ENCODE results near the gene MMS19.

The MMS19 gene

DNA sequence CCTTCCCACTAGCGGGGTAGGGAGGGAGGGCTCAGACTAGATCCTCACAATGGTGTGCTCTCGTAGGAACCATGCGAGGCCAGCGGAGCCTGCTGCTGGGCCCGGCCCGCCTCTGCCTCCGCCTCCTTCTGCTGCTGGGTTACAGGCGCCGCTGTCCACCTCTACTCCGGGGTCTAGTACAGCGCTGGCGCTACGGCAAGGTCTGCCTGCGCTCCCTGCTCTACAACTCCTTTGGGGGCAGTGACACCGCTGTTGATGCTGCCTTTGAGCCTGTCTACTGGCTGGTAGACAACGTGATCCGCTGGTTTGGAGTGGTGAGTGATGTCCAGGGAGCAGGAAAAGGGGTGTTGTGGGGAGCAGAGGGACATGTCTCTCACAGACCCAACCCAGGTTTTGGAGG lies 46.6 kb downstream of the MMS19 start:
- Histone ChIP-seq H3K4me1 (ENCODE audit: control insufficient read depth in 2 of 2, insufficient read depth in 2 of 2, low read length in 2 of 2) (peaks cover 4 to 7% of the 10 kb centered on the region in 2 donors), H3K9me3 (ENCODE audit: control insufficient read depth in 2 of 2, low read length in 2 of 2) (no peaks in the 10 kb centered on the region), H3K36me3 (ENCODE audit: control insufficient read depth in 2 of 2, insufficient read depth in 2 of 2, low read length in 2 of 2) (peaks cover 33 to 47% of the 10 kb centered on the region in 2 donors)

DNA sequence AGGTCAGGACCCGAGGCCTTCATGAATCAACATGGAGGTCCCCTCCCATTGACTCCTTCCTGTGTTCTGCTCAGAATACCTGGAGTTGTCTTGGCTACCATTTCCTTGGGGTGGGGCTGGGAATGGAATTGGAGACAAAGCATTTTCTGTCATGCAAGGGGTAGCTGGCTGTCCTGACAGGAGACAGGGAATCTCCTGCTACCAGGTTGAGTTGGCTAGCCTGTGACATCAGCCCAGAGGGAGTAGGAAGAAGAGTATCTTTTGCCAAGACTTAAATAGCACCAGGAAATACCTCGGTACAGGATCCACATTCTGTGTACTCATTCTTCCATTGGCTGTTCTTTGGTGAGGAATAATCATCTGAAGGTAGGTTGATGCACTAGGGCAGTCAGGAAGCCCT lies 47.4 kb downstream of the MMS19 start:
- peaks cover 25 to 39% of the 10 kb centered on the region in 2 donors for H3K36me3 ChIP-seq (ENCODE audit: control insufficient read depth in 2 of 2, insufficient read depth in 2 of 2, low read length in 2 of 2)
- peaks cover 4 to 10% of the 10 kb centered on the region in 2 donors for H3K4me1 ChIP-seq (ENCODE audit: control insufficient read depth in 2 of 2, insufficient read depth in 2 of 2, low read length in 2 of 2)
- H3K27me3 ChIP-seq (ENCODE audit: control insufficient read depth in 2 of 2, insufficient read depth in 2 of 2, low read length in 2 of 2), result no peaks in the 10 kb centered on the region
- no peak overlapping the region for H3K27ac ChIP-seq (ENCODE audit: low read depth in 2 of 2, low read length in 2 of 2)
- no peaks in the 10 kb centered on the region for H3K9me3 ChIP-seq (ENCODE audit: control insufficient read depth in 2 of 2, low read length in 2 of 2)
- no peak overlapping the region for H3K4me3 ChIP-seq (ENCODE audit: low read length in 2 of 2)
- no peak overlapping the region for H3K9ac ChIP-seq (ENCODE audit: low read depth in 1 of 2, low read length in 2 of 2)

More for the DNA sequence above, 46.6 kb downstream of the MMS19 start:
- no peaks in the 10 kb centered on the region for H3K27me3 ChIP-seq (ENCODE audit: control insufficient read depth in 2 of 2, insufficient read depth in 2 of 2, low read length in 2 of 2)
- no peak overlapping the region for H3K27ac ChIP-seq (ENCODE audit: low read depth in 2 of 2, low read length in 2 of 2)
- no peak overlapping the region for H3K9ac ChIP-seq (ENCODE audit: low read depth in 1 of 2, low read length in 2 of 2)
- H3K4me3 ChIP-seq (ENCODE audit: low read length in 2 of 2), result no peak overlapping the region

DNA sequence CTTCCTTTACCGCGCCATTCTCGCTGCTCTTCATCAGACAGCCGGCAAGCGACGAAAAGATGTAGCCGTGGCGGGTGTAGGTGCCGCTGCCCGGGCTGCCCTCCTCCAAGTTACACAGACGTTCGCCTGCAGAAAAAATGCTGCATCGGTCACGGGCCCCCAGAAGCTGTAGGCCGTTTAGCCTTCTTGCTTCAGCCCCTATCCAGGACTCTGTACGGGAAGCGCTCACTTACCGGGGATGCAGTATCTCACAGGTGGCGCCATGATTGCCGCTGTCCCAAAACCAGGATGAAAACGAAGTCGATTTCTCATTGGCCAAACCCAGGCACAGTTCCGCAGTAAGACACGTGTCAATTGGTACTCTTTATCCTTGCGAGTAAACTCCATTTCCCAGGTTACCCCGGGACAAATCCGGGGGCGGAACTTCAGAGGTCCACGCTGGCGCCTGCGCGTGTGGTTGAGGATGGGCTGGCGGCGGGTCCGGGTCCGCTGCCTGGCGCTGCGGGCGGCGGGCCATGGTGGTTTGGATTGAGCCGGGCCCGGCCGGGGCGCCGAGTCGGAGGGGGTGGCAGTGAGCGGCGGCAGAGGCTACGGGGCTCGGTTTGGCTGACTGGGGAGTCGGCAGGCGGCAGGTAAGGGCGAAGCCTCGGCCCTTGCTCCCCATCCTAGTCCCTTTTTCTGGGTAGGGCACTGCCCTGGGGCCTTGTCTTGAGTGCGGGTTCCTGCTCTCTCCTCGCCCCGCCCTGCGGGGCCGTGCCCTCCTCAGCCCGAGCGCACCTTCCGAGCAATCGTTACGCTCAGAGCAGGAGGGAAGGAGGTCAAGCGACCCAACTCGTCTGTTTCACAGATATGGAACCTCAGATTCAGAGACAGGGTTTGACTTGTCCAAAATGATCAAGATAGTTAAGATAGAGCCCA lies 52.2 kb downstream of the MMS19 start, which contains the start of the genes EXOSC1 and ZDHHC16:
Gene EXOSC1, minus strand, starts transcription at position 285 of the 918 bp plus-strand sequence. Its CDS starts 21 bp downstream, at position 264.
Gene ZDHHC16, plus strand, starts transcription at position 454 of the 918 bp plus-strand sequence. CDS start 5,501 bp downstream, outside the sequence.
- Histone ChIP-seq H3K9ac (ENCODE audit: low read depth in 1 of 2, low read length in 2 of 2) (peak within 1 kb of the TSS; percentile 70 to 74), H3K27me3 (ENCODE audit: control insufficient read depth in 2 of 2, insufficient read depth in 2 of 2, low read length in 2 of 2) (no peaks in the 10 kb centered on the region), H3K9me3 (ENCODE audit: control insufficient read depth in 2 of 2, low read length in 2 of 2) (no peaks in the 10 kb centered on the region), H3K27ac (ENCODE audit: low read depth in 2 of 2, low read length in 2 of 2) (peak within 1 kb of the TSS; percentile 68 to 76), H3K36me3 (ENCODE audit: control insufficient read depth in 2 of 2, insufficient read depth in 2 of 2, low read length in 2 of 2) (peaks cover 7 to 16% of the 10 kb centered on the region in 2 donors), H3K4me1 (ENCODE audit: control insufficient read depth in 2 of 2, insufficient read depth in 2 of 2, low read length in 2 of 2) (peaks cover 13 to 14% of the 10 kb centered on the region in 2 donors), H3K4me3 (ENCODE audit: low read length in 2 of 2) (peak within 1 kb of the TSS; percentile 91 to 99)

DNA sequence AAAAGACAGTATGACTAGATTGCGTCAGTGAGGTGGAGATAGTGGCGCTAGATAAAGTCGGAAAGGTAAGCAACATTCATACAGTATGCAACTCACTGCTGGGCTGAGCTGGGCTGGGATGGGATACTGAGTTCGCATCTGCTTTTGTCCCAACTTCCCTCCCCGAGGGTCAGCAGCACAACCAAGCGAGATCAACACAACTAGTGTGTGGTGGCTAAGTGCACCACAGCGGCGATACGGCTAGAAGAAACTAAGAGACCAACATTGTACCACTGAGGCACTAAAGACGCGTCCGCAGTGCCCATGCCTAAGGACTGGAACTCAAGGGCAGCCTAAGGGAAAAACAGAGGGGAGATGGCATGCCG lies 52.9 kb downstream of the MMS19 start:
- Histone ChIP-seq H3K4me1 (ENCODE audit: control insufficient read depth in 2 of 2, insufficient read depth in 2 of 2, low read length in 2 of 2) (peaks cover 13 to 14% of the 10 kb centered on the region in 2 donors), H3K27me3 (ENCODE audit: control insufficient read depth in 2 of 2, insufficient read depth in 2 of 2, low read length in 2 of 2) (no peaks in the 10 kb centered on the region), H3K36me3 (ENCODE audit: control insufficient read depth in 2 of 2, insufficient read depth in 2 of 2, low read length in 2 of 2) (peaks cover 6 to 18% of the 10 kb centered on the region in 2 donors), H3K27ac (ENCODE audit: low read depth in 2 of 2, low read length in 2 of 2) (peak overlapping the region in 1 of 2 donors; percentile 56), H3K9ac (ENCODE audit: low read depth in 1 of 2, low read length in 2 of 2) (peak overlapping the region; percentile 70), H3K9me3 (ENCODE audit: control insufficient read depth in 2 of 2, low read length in 2 of 2) (no peaks in the 10 kb centered on the region), H3K4me3 (ENCODE audit: low read length in 2 of 2) (peak overlapping the region; percentile 91 to 99)

DNA sequence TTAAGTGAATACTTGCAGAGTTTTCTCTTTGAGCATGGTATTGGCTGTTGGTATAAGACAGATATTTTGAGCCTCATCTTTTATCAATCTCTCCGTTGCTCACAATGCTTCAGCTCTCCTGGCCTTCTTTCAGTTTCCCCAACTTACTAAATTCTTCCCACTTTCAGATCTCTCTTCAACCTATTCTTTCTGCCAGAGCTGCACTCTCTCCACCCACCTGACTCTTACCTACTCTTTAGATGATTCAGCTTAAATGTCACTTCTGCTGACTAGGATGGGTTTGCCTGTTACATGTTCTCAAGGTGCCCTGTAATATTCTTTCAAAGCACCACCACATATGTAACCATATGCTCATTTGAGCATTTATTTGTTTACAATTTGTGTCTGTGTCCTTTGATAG lies 54.0 kb downstream of the MMS19 start:
- Histone ChIP-seq H3K4me3 (ENCODE audit: low read length in 2 of 2) (no peak overlapping the region), H3K4me1 (ENCODE audit: control insufficient read depth in 2 of 2, insufficient read depth in 2 of 2, low read length in 2 of 2) (peaks cover 13 to 14% of the 10 kb centered on the region in 2 donors), H3K27me3 (ENCODE audit: control insufficient read depth in 2 of 2, insufficient read depth in 2 of 2, low read length in 2 of 2) (no peaks in the 10 kb centered on the region), H3K9me3 (ENCODE audit: control insufficient read depth in 2 of 2, low read length in 2 of 2) (no peaks in the 10 kb centered on the region), H3K9ac (ENCODE audit: low read depth in 1 of 2, low read length in 2 of 2) (no peak overlapping the region), H3K36me3 (ENCODE audit: control insufficient read depth in 2 of 2, insufficient read depth in 2 of 2, low read length in 2 of 2) (peaks cover 11 to 20% of the 10 kb centered on the region in 2 donors), H3K27ac (ENCODE audit: low read depth in 2 of 2, low read length in 2 of 2) (no peak overlapping the region)

DNA sequence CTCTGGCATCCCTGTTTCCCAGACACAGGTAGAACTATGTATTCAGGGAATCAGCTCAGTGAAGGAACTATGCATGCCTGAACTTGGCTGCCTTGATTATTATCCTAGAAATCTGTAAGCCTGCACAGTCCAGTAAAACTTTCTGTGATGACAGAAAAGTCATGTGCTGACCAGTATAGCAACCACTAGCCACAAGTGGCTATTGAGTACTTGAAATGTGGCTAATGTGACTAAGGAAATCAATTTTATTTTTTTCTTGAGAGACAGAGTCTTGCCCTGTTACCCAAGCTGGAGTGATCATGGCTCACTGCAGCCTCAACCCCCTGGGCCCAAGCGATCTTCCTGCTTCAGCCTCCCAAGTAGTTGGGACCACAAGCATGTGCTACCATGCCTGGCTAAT lies 55.9 kb downstream of the MMS19 start:
- Histone ChIP-seq H3K27me3 (ENCODE audit: control insufficient read depth in 2 of 2, insufficient read depth in 2 of 2, low read length in 2 of 2) (no peaks in the 10 kb centered on the region), H3K27ac (ENCODE audit: low read depth in 2 of 2, low read length in 2 of 2) (no peak overlapping the region), H3K4me1 (ENCODE audit: control insufficient read depth in 2 of 2, insufficient read depth in 2 of 2, low read length in 2 of 2) (peaks cover 9 to 14% of the 10 kb centered on the region in 2 donors), H3K9me3 (ENCODE audit: control insufficient read depth in 2 of 2, low read length in 2 of 2) (no peaks in the 10 kb centered on the region), H3K4me3 (ENCODE audit: low read length in 2 of 2) (no peak overlapping the region), H3K36me3 (ENCODE audit: control insufficient read depth in 2 of 2, insufficient read depth in 2 of 2, low read length in 2 of 2) (peaks cover 19 to 29% of the 10 kb centered on the region in 2 donors), H3K9ac (ENCODE audit: low read depth in 1 of 2, low read length in 2 of 2) (no peak overlapping the region)

DNA sequence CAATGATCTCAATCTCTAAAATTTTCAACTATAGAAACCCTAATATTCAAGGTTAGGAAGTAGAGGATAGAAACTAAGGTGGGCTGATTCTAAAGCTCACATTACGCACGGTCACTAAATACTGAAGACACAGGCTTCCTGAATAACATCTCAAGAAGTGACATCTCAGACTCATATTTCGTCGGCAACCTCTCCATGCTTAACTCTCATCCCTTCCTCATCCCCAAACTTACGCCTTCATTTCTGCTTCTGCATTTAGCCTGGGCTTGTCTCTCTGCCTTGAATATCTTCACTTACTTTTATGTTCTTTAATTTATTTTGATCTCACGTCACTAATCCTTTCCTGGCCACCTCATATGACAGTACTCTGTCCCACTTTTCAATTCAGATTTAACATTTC lies 63.0 kb downstream of the MMS19 start:
- H3K36me3 ChIP-seq (ENCODE audit: control insufficient read depth in 2 of 2, insufficient read depth in 2 of 2, low read length in 2 of 2), result peaks cover 48 to 64% of the 10 kb centered on the region in 2 donors
- no peaks in the 10 kb centered on the region for H3K4me1 ChIP-seq (ENCODE audit: control insufficient read depth in 2 of 2, insufficient read depth in 2 of 2, low read length in 2 of 2)
- no peak overlapping the region for H3K4me3 ChIP-seq (ENCODE audit: low read length in 2 of 2)
- no peaks in the 10 kb centered on the region for H3K27me3 ChIP-seq (ENCODE audit: control insufficient read depth in 2 of 2, insufficient read depth in 2 of 2, low read length in 2 of 2)
- no peaks in the 10 kb centered on the region for H3K9me3 ChIP-seq (ENCODE audit: control insufficient read depth in 2 of 2, low read length in 2 of 2)
- H3K9ac ChIP-seq (ENCODE audit: low read depth in 1 of 2, low read length in 2 of 2), result no peak overlapping the region
- H3K27ac ChIP-seq (ENCODE audit: low read depth in 2 of 2, low read length in 2 of 2), result no peak overlapping the region

DNA sequence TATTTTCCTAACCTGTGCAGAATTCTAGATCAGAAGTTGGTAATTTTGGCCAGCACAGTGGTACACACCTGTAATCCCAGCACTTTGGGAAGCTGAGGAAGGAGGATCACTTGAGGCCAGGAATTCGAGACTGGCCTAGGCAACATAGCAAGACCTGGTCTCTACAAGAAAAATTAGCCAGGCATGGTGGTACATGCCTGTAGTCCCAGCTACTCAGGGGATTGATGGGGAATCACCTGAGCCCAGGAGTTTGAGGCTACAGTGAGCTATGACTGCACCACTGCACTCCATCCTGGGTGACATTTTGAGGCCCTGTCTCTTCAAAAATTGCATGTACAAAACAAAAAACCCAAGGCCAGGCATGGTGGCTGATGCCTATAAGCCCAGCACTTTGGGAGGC lies 63.7 kb downstream of the MMS19 start:
- no peak overlapping the region for H3K4me3 ChIP-seq (ENCODE audit: low read length in 2 of 2)
- H3K27ac ChIP-seq (ENCODE audit: low read depth in 2 of 2, low read length in 2 of 2), result no peak overlapping the region
- H3K36me3 ChIP-seq (ENCODE audit: control insufficient read depth in 2 of 2, insufficient read depth in 2 of 2, low read length in 2 of 2), result peaks cover 49 to 66% of the 10 kb centered on the region in 2 donors
- H3K9me3 ChIP-seq (ENCODE audit: control insufficient read depth in 2 of 2, low read length in 2 of 2), result no peaks in the 10 kb centered on the region
- no peaks in the 10 kb centered on the region for H3K27me3 ChIP-seq (ENCODE audit: control insufficient read depth in 2 of 2, insufficient read depth in 2 of 2, low read length in 2 of 2)
- H3K9ac ChIP-seq (ENCODE audit: low read depth in 1 of 2, low read length in 2 of 2), result no peak overlapping the region
- no peaks in the 10 kb centered on the region for H3K4me1 ChIP-seq (ENCODE audit: control insufficient read depth in 2 of 2, insufficient read depth in 2 of 2, low read length in 2 of 2)

DNA sequence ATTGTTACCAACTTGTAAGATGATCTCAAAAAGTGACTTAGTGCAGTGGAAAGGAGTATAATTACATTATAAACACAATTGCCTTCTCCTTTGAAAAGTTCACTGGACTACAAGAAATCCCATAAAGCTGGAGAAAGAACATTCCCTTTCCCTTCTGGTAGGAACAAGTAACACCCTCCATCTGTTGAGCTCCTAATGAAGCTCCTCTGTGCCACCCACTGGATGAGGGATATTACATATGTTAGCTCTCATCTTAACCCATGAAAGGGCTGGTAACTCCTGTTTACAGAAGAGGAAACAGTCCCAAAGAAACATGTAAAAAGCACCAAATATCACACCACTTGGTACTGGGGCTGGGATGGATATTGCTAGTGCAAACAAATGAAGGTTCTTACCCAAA lies 64.2 kb downstream of the MMS19 start:
- peaks cover 48 to 62% of the 10 kb centered on the region in 2 donors for H3K36me3 ChIP-seq (ENCODE audit: control insufficient read depth in 2 of 2, insufficient read depth in 2 of 2, low read length in 2 of 2)
- H3K4me3 ChIP-seq (ENCODE audit: low read length in 2 of 2), result no peak overlapping the region
- no peaks in the 10 kb centered on the region for H3K9me3 ChIP-seq (ENCODE audit: control insufficient read depth in 2 of 2, low read length in 2 of 2)
- no peak overlapping the region for H3K27ac ChIP-seq (ENCODE audit: low read depth in 2 of 2, low read length in 2 of 2)
- H3K4me1 ChIP-seq (ENCODE audit: control insufficient read depth in 2 of 2, insufficient read depth in 2 of 2, low read length in 2 of 2), result no peaks in the 10 kb centered on the region
- H3K9ac ChIP-seq (ENCODE audit: low read depth in 1 of 2, low read length in 2 of 2), result no peak overlapping the region
- no peaks in the 10 kb centered on the region for H3K27me3 ChIP-seq (ENCODE audit: control insufficient read depth in 2 of 2, insufficient read depth in 2 of 2, low read length in 2 of 2)

DNA sequence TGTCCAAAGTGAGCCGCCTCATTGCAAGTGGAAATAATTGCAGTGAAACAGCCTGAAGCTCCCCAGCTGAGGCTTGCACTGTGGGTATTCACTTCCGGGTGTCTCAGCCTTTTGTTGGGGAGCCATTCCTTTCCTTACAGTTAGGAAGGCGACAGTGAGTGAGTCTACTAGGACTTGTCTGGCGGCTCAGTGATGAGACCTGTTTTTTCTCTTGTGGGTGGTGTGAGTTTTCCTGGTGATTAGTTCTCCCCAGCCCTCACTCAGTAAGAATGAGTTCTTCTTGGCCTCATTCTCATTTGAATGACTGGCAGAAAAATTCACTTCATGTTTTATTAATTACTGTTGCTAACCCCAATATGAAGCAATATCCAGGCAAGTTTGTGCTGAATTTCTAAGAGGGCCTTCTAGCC lies 69.6 kb downstream of the MMS19 start:
- H3K36me3 ChIP-seq (ENCODE audit: control insufficient read depth in 2 of 2, insufficient read depth in 2 of 2, low read length in 2 of 2), result peaks cover 25 to 26% of the 10 kb centered on the region in 2 donors
- no peaks in the 10 kb centered on the region for H3K9me3 ChIP-seq (ENCODE audit: control insufficient read depth in 2 of 2, low read length in 2 of 2)
- H3K4me1 ChIP-seq (ENCODE audit: control insufficient read depth in 2 of 2, insufficient read depth in 2 of 2, low read length in 2 of 2), result peaks cover 20 to 21% of the 10 kb centered on the region in 2 donors
- peak overlapping the region; percentile 11 to 48 for H3K4me3 ChIP-seq (ENCODE audit: low read length in 2 of 2)
- H3K27me3 ChIP-seq (ENCODE audit: control insufficient read depth in 2 of 2, insufficient read depth in 2 of 2, low read length in 2 of 2), result no peaks in the 10 kb centered on the region
- peak overlapping the region in 1 of 2 donors; percentile 29 for H3K9ac ChIP-seq (ENCODE audit: low read depth in 1 of 2, low read length in 2 of 2)
- peak overlapping the region; percentile 27 to 38 for H3K27ac ChIP-seq (ENCODE audit: low read depth in 2 of 2, low read length in 2 of 2)
